CD8-positive, alpha-beta memory T cell (primary cell): ENCODE results near the gene GRIK4. TPM values are rescaled to one million over a fixed set of nuclear protein-coding genes. Genes with fewer than 3 reads are reported as not detected.

Experiments
- CTCF ChIA-PET: fragments of 350-600 bp; sonication (Branson Sonifier 250); formaldehyde crosslinking; loops from one replicate; lab custom pipeline; 2021; ENCODE audit warnings: antibody characterized with exemption; lab: Charles Lee
- POLR2A ChIA-PET: fragments of 350-600 bp; sonication (Branson Sonifier 250); formaldehyde crosslinking; loops from one replicate; lab custom pipeline; 2021; ENCODE audit warnings: antibody characterized with exemption; lab: Charles Lee
- DNase-seq, 5 donors: peaks; one replicate each; pipeline versions ENCODE4 v3.0.0 to v3.0.0-alpha.2; 2020 to 2022; ENCODE audit warnings: mixed read lengths in 1 of 5
- H3K27ac ChIP-seq: one replicate; pipeline ENCODE4 v1.7.0; 2013; ENCODE audit warnings: low read depth, mild to moderate bottlenecking, low read length, moderate library complexity
- H3K27me3 ChIP-seq: 2 replicates; pipeline ENCODE4 v1.7.0; 2013; ENCODE audit warnings: low read length, mild to moderate bottlenecking; ENCODE audit not compliant: insufficient read depth, poor library complexity, severe bottlenecking
- H3K36me3 ChIP-seq: 2 replicates; pipeline ENCODE4 v1.7.0; 2013; ENCODE audit warnings: mild to moderate bottlenecking, low read length, moderate library complexity; ENCODE audit not compliant: insufficient read depth
- H3K4me1 ChIP-seq: 2 replicates; pipeline ENCODE4 v1.7.0; 2013; ENCODE audit warnings: mild to moderate bottlenecking, low read length, moderate library complexity; ENCODE audit not compliant: insufficient read depth
- H3K4me3 ChIP-seq: 2 replicates; pipeline ENCODE4 v1.7.0; 2013; ENCODE audit warnings: mild to moderate bottlenecking, low read length
- H3K9me3 ChIP-seq: 2 replicates; pipeline ENCODE4 v1.7.0; 2013; ENCODE audit warnings: mild to moderate bottlenecking, low read length
- H3K27ac Mint-ChIP-seq, 8 donors: one replicate each; pipeline ENCODE4 v1.8.0; 2020 to 2021; ENCODE audit warnings: mixed read lengths in 8 of 8, mild to moderate bottlenecking in 6 of 8, inconsistent platforms in 3 of 8, moderate library complexity in 3 of 8
- H3K27me3 Mint-ChIP-seq, 2 donors: one replicate each; pipeline ENCODE4 v1.8.0; 2020 to 2021; ENCODE audit warnings: mixed read lengths in 2 of 2, mild to moderate bottlenecking in 1 of 2, moderate library complexity in 1 of 2
- H3K36me3 Mint-ChIP-seq, 3 donors: one replicate each; pipeline ENCODE4 v1.8.0; 2020 to 2021; ENCODE audit warnings: mixed read lengths in 3 of 3, inconsistent platforms in 1 of 3, mild to moderate bottlenecking in 1 of 3
- H3K4me1 Mint-ChIP-seq, 3 donors: one replicate each; pipeline ENCODE4 v1.8.0; 2020 to 2021; ENCODE audit warnings: mixed read lengths in 3 of 3, inconsistent platforms in 1 of 3, mild to moderate bottlenecking in 1 of 3
- H3K4me3 Mint-ChIP-seq, 7 donors: one replicate each; pipeline ENCODE4 v1.8.0; 2020 to 2021; ENCODE audit warnings: mixed read lengths in 7 of 7, mild to moderate bottlenecking in 6 of 7, moderate library complexity in 4 of 7, inconsistent platforms in 2 of 7
- H3K9me3 Mint-ChIP-seq, 5 donors: one replicate each; pipeline ENCODE4 v1.8.0; 2020 to 2022; ENCODE audit warnings: mixed read lengths in 5 of 5, mild to moderate bottlenecking in 3 of 5, moderate library complexity in 2 of 5, inconsistent platforms in 1 of 5
- polyA plus RNA-seq: library from polyadenylated mRNA; unstranded; fragments of 300-500 nt; fragmentation: Illumina TruSeq; gene quantifications from one replicate; pipeline ENCODE4 v1.2.3, GENCODE V29; 2021
- total RNA-seq, 2 experiments: library from RNA; stranded (reverse); gene quantifications; one replicate each; pipeline ENCODE4 v1.2.3, GENCODE V29; 2021

Gene GRIK4
- total RNA-seq (under 1 TPM in 1 of 2 experiments, not detected in 1; 0.07 TPM), polyA plus RNA-seq (not detected)

- Mint-ChIP-seq H3K36me3 (no peaks in the 10 kb centered on the region), H3K27me3 (peaks cover 53 to 81% of the 10 kb centered on the region in 2 donors), H3K27ac (no peak within 1 kb of the TSS), H3K4me1 (peaks cover 0 to 5% (median 3%) of the 10 kb centered on the region in 3 donors), H3K9me3 (no peaks in the 10 kb centered on the region), H3K4me3 (peak within 1 kb of the TSS in 5 of 7 donors; percentile 39 to 82 (median 57))
- H3K4me1 ChIP-seq: no peaks in the 10 kb centered on the region
- H3K36me3 ChIP-seq: no peaks in the 10 kb centered on the region
- peak; percentile 43 to 73 (median 55) for DNase-seq
- ChIA-PET POLR2A (no interaction called here), CTCF (interaction anchor here (1.2 to 1.4 kb wide), 3 partner anchors 16 to 683 kb away, joined by 3 to 5 read pairs (median 3); no protein-coding TSS in a partner anchor)
- no peak within 1 kb of the TSS for H3K27ac ChIP-seq
- no peak within 1 kb of the TSS for H3K4me3 ChIP-seq
- no peaks in the 10 kb centered on the region for H3K9me3 ChIP-seq
- peaks cover 7% of the 10 kb centered on the region for H3K27me3 ChIP-seq
Observed at GRCh38 chr11:120511116-120511819, at the start of gene GRIK4. TSS of gene GRIK4 (plus strand) at chr11:120511748. CDS start at chr11:120660319, 148,571 bp downstream.

DNA sequence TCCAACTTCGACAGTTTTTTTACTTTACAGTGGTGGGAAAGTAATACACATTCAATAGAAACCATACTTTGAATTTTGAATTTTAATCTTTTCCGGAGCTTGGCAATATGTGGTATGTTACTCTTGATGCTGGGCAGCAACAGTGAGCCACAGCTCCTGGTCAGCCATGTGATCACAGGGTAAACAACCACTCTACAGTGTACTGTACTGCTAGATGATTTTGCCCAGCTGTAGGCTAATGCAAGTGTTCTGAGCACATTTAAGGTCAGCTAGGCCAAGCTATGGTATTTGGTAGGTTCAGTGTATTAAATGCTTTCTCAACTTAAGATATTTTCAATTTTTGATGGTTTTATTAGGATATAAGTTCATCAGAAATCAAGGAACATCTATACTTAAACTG, 48.7 kb upstream of the GRIK4 start:
- Histone ChIP-seq H3K27me3 (no peaks in the 10 kb centered on the region), H3K27ac (no peak overlapping the region), H3K36me3 (no peaks in the 10 kb centered on the region), H3K4me1 (no peaks in the 10 kb centered on the region), H3K9me3 (no peaks in the 10 kb centered on the region), H3K4me3 (no peak overlapping the region)
- POLR2A ChIA-PET: no interaction called here
- Mint-ChIP-seq H3K27ac (no peak overlapping the region), H3K27me3 (peaks cover 0 to 3% of the 10 kb centered on the region in 2 donors), H3K4me1 (no peaks in the 10 kb centered on the region), H3K4me3 (no peak overlapping the region), H3K9me3 (no peaks in the 10 kb centered on the region), H3K36me3 (peaks cover 12 to 79% (median 30%) of the 10 kb centered on the region in 3 donors)
- CTCF ChIA-PET: no interaction called here
- DNase-seq: no peak

- no peaks in the 10 kb centered on the region for H3K9me3 ChIP-seq
- Mint-ChIP-seq H3K27ac (no peak overlapping the region), H3K9me3 (no peaks in the 10 kb centered on the region), H3K36me3 (peaks cover 12 to 73% (median 33%) of the 10 kb centered on the region in 3 donors), H3K27me3 (peaks cover 0 to 3% of the 10 kb centered on the region in 2 donors), H3K4me1 (no peaks in the 10 kb centered on the region), H3K4me3 (no peak overlapping the region)
- no peaks in the 10 kb centered on the region for H3K4me1 ChIP-seq
- H3K36me3 ChIP-seq: no peaks in the 10 kb centered on the region
- DNase-seq: no peak
- POLR2A ChIA-PET: no interaction called here
- H3K27ac ChIP-seq: no peak overlapping the region
- no peak overlapping the region for H3K4me3 ChIP-seq
- no peaks in the 10 kb centered on the region for H3K27me3 ChIP-seq
- CTCF ChIA-PET: interaction anchor here (1.3 kb wide), 1 partner anchor 34 kb away, joined by 3 read pairs; no protein-coding TSS in a partner anchor
Observed at GRCh38 chr11:120465921-120466534, 45.5 kb upstream of the GRIK4 start.

- Histone ChIP-seq H3K27ac (no peak overlapping the region), H3K36me3 (no peaks in the 10 kb centered on the region), H3K27me3 (no peaks in the 10 kb centered on the region), H3K9me3 (no peaks in the 10 kb centered on the region), H3K4me3 (no peak overlapping the region), H3K4me1 (no peaks in the 10 kb centered on the region)
- Mint-ChIP-seq H3K27me3 (peaks cover 0 to 3% of the 10 kb centered on the region in 2 donors), H3K4me3 (no peak overlapping the region), H3K4me1 (no peaks in the 10 kb centered on the region), H3K36me3 (peaks cover 4 to 61% (median 23%) of the 10 kb centered on the region in 3 donors), H3K9me3 (no peaks in the 10 kb centered on the region), H3K27ac (no peak overlapping the region)
- ChIA-PET CTCF (no interaction called here), POLR2A (no interaction called here)
- DNase-seq: no peak
Observed at GRCh38 chr11:120467627-120468026, 43.9 kb upstream of the GRIK4 start.

GRCh38 chr11:120471131-120471530, 40.4 kb upstream of the GRIK4 start:
- no peaks in the 10 kb centered on the region for H3K27me3 ChIP-seq
- ChIA-PET CTCF (no interaction called here), POLR2A (no interaction called here)
- H3K4me3 ChIP-seq: no peak overlapping the region
- no peak overlapping the region for H3K27ac ChIP-seq
- H3K27me3 Mint-ChIP-seq: no peaks in the 10 kb centered on the region
- DNase-seq: no peak
- H3K36me3 ChIP-seq: no peaks in the 10 kb centered on the region
- H3K4me1 Mint-ChIP-seq: no peaks in the 10 kb centered on the region
- H3K36me3 Mint-ChIP-seq: peaks cover 0 to 54% (median 17%) of the 10 kb centered on the region in 3 donors
- H3K4me3 Mint-ChIP-seq: no peak overlapping the region
- H3K9me3 ChIP-seq: no peaks in the 10 kb centered on the region
- no peak overlapping the region for H3K27ac Mint-ChIP-seq
- no peaks in the 10 kb centered on the region for H3K4me1 ChIP-seq
- no peaks in the 10 kb centered on the region for H3K9me3 Mint-ChIP-seq

DNA sequence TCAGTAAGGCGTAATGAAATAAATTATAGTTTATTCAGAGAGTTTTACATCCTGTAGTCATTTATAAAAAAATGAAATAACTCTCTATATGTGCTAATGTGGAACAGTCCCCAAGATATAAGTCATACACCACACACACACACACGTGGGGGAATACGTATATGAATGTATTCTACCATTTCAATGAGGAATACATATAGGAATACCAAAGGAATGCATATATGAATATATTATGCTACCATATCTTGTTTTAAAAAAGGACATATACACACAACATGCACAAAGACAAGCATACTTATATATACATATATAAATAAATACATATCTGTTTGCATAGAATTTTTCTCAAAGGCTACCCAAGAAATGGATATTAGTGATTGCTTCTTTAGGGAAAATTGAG, 39.6 kb upstream of the GRIK4 start:
- Mint-ChIP-seq H3K27ac (no peak overlapping the region), H3K9me3 (no peaks in the 10 kb centered on the region), H3K27me3 (no peaks in the 10 kb centered on the region), H3K4me3 (no peak overlapping the region), H3K4me1 (no peaks in the 10 kb centered on the region), H3K36me3 (peaks cover 0 to 52% (median 18%) of the 10 kb centered on the region in 3 donors)
- ChIA-PET CTCF (no interaction called here), POLR2A (no interaction called here)
- Histone ChIP-seq H3K9me3 (no peaks in the 10 kb centered on the region), H3K4me3 (no peak overlapping the region), H3K27ac (no peak overlapping the region), H3K4me1 (no peaks in the 10 kb centered on the region), H3K36me3 (no peaks in the 10 kb centered on the region), H3K27me3 (no peaks in the 10 kb centered on the region)
- DNase-seq: no peak

DNA sequence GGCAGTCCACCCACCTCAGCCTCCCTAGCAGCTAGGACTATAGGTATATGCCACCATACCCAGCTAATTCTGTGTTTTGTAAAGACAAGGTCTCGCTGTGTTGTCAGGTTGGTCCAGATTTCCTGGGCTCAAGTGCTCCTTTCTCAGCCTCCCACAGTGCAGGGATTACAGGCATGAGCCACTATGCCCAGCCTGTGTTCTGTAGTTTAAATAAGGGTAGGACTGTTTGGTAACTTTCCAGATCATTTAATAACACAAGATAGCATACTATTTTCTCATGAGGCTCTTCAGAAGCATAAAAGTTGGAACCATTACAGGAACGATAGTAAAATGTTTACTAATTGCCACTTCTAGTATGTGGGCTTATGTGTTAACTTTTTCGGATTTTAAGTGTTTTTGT, 38.0 kb upstream of the GRIK4 start:
- Histone ChIP-seq H3K4me3 (no peak overlapping the region), H3K9me3 (no peaks in the 10 kb centered on the region), H3K27ac (no peak overlapping the region), H3K36me3 (no peaks in the 10 kb centered on the region), H3K27me3 (no peaks in the 10 kb centered on the region), H3K4me1 (no peaks in the 10 kb centered on the region)
- no peak overlapping the region for H3K4me3 Mint-ChIP-seq
- H3K27me3 Mint-ChIP-seq: no peaks in the 10 kb centered on the region
- peaks cover 4 to 51% (median 16%) of the 10 kb centered on the region in 3 donors for H3K36me3 Mint-ChIP-seq
- CTCF ChIA-PET: no interaction called here
- no peaks in the 10 kb centered on the region for H3K4me1 Mint-ChIP-seq
- POLR2A ChIA-PET: no interaction called here
- no peaks in the 10 kb centered on the region for H3K9me3 Mint-ChIP-seq
- no peak overlapping the region for H3K27ac Mint-ChIP-seq
- no peak for DNase-seq

DNA sequence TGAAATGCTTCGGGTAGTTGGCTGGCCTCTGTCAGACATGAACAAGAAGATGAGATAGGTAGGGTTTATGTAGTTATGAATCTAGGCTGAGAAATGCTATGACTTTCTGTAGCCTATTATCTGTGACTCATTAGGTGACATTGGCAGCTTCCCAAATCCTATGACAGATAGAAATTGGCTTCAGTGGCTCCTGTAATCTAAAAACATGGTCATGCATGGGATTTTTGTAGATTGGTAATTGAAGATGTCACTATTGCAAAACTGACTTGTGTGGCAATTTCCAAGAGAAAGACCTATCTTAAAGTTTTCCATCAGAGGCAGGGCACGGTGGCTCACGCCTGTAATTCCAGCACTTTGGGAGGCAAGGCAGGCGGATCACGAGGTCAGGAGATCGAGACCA, 29.4 kb upstream of the GRIK4 start:
- H3K4me1 ChIP-seq: no peaks in the 10 kb centered on the region
- H3K9me3 ChIP-seq: no peaks in the 10 kb centered on the region
- H3K36me3 Mint-ChIP-seq: peaks cover 17 to 61% (median 20%) of the 10 kb centered on the region in 3 donors
- no peaks in the 10 kb centered on the region for H3K4me1 Mint-ChIP-seq
- H3K27ac ChIP-seq: no peak overlapping the region
- H3K36me3 ChIP-seq: no peaks in the 10 kb centered on the region
- ChIA-PET CTCF (interaction anchor here (0.9 kb wide), 1 partner anchor 29 kb away, joined by 4 read pairs; no protein-coding TSS in a partner anchor), POLR2A (no interaction called here)
- no peaks in the 10 kb centered on the region for H3K9me3 Mint-ChIP-seq
- H3K4me3 ChIP-seq: no peak overlapping the region
- no peaks in the 10 kb centered on the region for H3K27me3 ChIP-seq
- DNase-seq: no peak
- H3K4me3 Mint-ChIP-seq: no peak overlapping the region
- no peak overlapping the region for H3K27ac Mint-ChIP-seq
- H3K27me3 Mint-ChIP-seq: no peaks in the 10 kb centered on the region
